ENCODE results near the gene DDX1.

DNA sequence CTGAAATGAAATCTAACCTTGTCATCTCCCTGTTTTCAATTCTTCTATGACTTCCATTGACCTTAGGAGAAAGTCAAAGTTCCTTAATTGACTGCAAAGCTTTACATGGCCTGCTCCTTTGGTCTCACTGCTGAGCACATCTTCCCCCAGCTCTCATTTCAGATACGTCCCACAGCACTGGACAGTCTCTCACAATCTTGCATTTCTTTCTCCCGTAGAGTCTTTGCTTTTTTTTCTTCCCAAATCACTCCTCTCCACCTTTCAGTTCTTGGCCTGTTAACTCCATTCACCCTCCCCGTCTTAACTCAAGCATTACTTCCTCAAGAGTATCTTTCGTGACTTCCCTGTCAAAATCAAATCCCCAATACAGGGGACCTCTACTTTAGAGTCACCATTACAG, 67.2 kb downstream of the DDX1 start:
- TF ChIP-seq, protein P1, sequence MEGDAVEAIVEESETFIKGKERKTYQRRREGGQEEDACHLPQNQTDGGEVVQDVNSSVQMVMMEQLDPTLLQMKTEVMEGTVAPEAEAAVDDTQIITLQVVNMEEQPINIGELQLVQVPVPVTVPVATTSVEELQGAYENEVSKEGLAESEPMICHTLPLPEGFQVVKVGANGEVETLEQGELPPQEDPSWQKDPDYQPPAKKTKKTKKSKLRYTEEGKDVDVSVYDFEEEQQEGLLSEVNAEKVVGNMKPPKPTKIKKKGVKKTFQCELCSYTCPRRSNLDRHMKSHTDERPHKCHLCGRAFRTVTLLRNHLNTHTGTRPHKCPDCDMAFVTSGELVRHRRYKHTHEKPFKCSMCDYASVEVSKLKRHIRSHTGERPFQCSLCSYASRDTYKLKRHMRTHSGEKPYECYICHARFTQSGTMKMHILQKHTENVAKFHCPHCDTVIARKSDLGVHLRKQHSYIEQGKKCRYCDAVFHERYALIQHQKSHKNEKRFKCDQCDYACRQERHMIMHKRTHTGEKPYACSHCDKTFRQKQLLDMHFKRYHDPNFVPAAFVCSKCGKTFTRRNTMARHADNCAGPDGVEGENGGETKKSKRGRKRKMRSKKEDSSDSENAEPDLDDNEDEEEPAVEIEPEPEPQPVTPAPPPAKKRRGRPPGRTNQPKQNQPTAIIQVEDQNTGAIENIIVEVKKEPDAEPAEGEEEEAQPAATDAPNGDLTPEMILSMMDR (conservative IDR thresholded peaks at IDR 0.05; ENCODE audit: low read depth in 2 of 2), result no peak
- TF ChIP-seq EZH2 (IDR thresholded peaks at IDR 0.05; ENCODE audit: low read depth, unreplicated experiment), result no peak

Measured in GM23338 (cell line).